H9 (cell line): ENCODE measurements around the gene KCNMB2. TPM values are rescaled to one million over a fixed set of nuclear protein-coding genes. Genes with fewer than 3 reads are reported as not detected.

ENCODE experiments used
- DNase-seq: peaks from one replicate; pipeline ENCODE4 v3.0.0-alpha.2; 2017
- H2AFZ ChIP-seq: one replicate; pipeline ENCODE4 v1.6.1; 2013; ENCODE audit warnings: mild to moderate bottlenecking, low read length, control low read depth, moderate library complexity
- H2AK5ac ChIP-seq: 2 replicates; pipeline ENCODE4 v1.6.1; 2013; ENCODE audit warnings: low read length, control low read depth, mixed read lengths; ENCODE audit not compliant: insufficient read length
- H2BK120ac ChIP-seq: one replicate; pipeline ENCODE4 v1.6.1; 2013; ENCODE audit warnings: low read depth, mild to moderate bottlenecking, low read length, control low read depth, inconsistent platforms; ENCODE audit not compliant: poor library complexity, severe bottlenecking
- H2BK12ac ChIP-seq: 2 replicates; pipeline ENCODE4 v1.6.1; 2013; ENCODE audit warnings: low read length, control low read depth, mixed read lengths, low read depth; ENCODE audit not compliant: insufficient read length
- H2BK15ac ChIP-seq: 2 replicates; pipeline ENCODE4 v1.6.1; 2013; ENCODE audit warnings: low read depth, low read length, control low read depth
- H2BK20ac ChIP-seq: one replicate; pipeline ENCODE4 v1.6.1; 2013; ENCODE audit warnings: low read depth, mild to moderate bottlenecking, low read length, control low read depth, inconsistent platforms; ENCODE audit not compliant: poor library complexity, severe bottlenecking
- H2BK5ac ChIP-seq: 2 replicates; pipeline ENCODE4 v1.6.1; 2013; ENCODE audit warnings: low read length, control low read depth, mixed read lengths; ENCODE audit not compliant: insufficient read length
- H3K14ac ChIP-seq: 2 replicates; pipeline ENCODE4 v1.6.1; 2013; ENCODE audit warnings: low read length, control low read depth; ENCODE audit not compliant: insufficient read depth
- H3K18ac ChIP-seq: 2 replicates; pipeline ENCODE4 v1.6.1; 2013; ENCODE audit warnings: low read depth, mild to moderate bottlenecking, mixed read lengths, low read length, control low read depth; ENCODE audit not compliant: insufficient read length
- H3K23ac ChIP-seq: 2 replicates; pipeline ENCODE4 v1.6.1; 2013; ENCODE audit warnings: low read length, control low read depth, mixed read lengths, low read depth; ENCODE audit not compliant: insufficient read length
- H3K23me2 ChIP-seq: 2 replicates; pipeline ENCODE4 v1.6.1; 2013; ENCODE audit warnings: low read depth, mild to moderate bottlenecking, mixed read lengths, low read length, control low read depth; ENCODE audit not compliant: insufficient read length, poor library complexity, severe bottlenecking
- H3K27ac ChIP-seq: 2 replicates; pipeline ENCODE4 v1.5.1; 2013; ENCODE audit warnings: low read length, control low read depth, mixed read lengths, low read depth; ENCODE audit not compliant: insufficient read length
- H3K27me3 ChIP-seq: 2 replicates; pipeline ENCODE4 v1.6.1; 2013; ENCODE audit warnings: low read length, control low read depth, inconsistent platforms; ENCODE audit not compliant: insufficient read depth
- H3K4ac ChIP-seq: 2 replicates; pipeline ENCODE4 v1.6.1; 2013; ENCODE audit warnings: low read depth, mild to moderate bottlenecking, control low read depth, inconsistent platforms, low read length, moderate library complexity
- H3K4me1 ChIP-seq: 2 replicates; pipeline ENCODE4 v1.6.1; 2013; ENCODE audit warnings: low read length, control low read depth, inconsistent platforms; ENCODE audit not compliant: insufficient read depth
- H3K4me2 ChIP-seq: 2 replicates; pipeline ENCODE4 v1.6.1; 2013; ENCODE audit warnings: low read length, control low read depth, mixed read lengths; ENCODE audit not compliant: insufficient read length, insufficient read depth
- H3K56ac ChIP-seq: 2 replicates; pipeline ENCODE4 v1.6.1; 2013; ENCODE audit warnings: low read depth, mild to moderate bottlenecking, mixed read lengths, low read length, control low read depth; ENCODE audit not compliant: insufficient read length
- H3K79me1 ChIP-seq: 2 replicates; pipeline ENCODE4 v1.6.1; 2013; ENCODE audit warnings: low read depth, mild to moderate bottlenecking, moderate library complexity, low read length, control low read depth, inconsistent platforms; ENCODE audit not compliant: insufficient read depth, poor library complexity, severe bottlenecking
- H3K79me2 ChIP-seq: 2 replicates; pipeline ENCODE4 v1.6.1; 2013; ENCODE audit warnings: low read length, control low read depth, inconsistent platforms; ENCODE audit not compliant: insufficient read depth
- H3K9ac ChIP-seq: 2 replicates; pipeline ENCODE4 v1.6.1; 2013; ENCODE audit warnings: low read length, control low read depth, mixed read lengths; ENCODE audit not compliant: insufficient read length; ENCODE audit errors: extremely low read depth
- H3K9me3 ChIP-seq: one replicate; pipeline ENCODE4 v1.6.1; 2013; ENCODE audit warnings: low read depth, low read length, inconsistent platforms; ENCODE audit not compliant: control insufficient read depth
- H3T11ph ChIP-seq: one replicate; pipeline ENCODE4 v1.6.1; 2013; ENCODE audit warnings: mild to moderate bottlenecking, low read length, control low read depth, inconsistent platforms
- H4K20me1 ChIP-seq: one replicate; pipeline ENCODE4 v1.6.1; 2013; ENCODE audit not compliant: control insufficient read depth, insufficient read length, insufficient read depth
- H4K5ac ChIP-seq: 2 replicates; pipeline ENCODE4 v1.6.1; 2013; ENCODE audit warnings: low read depth, mild to moderate bottlenecking, mixed read lengths, low read length, control low read depth; ENCODE audit not compliant: insufficient read length
- H4K8ac ChIP-seq: replicated peaks from 2 replicates; pipeline ENCODE4 v1.6.1; 2013; ENCODE audit warnings: low read length, control low read depth, mixed read lengths, low read depth; ENCODE audit not compliant: insufficient read length
- H4K91ac ChIP-seq: 2 replicates; pipeline ENCODE4 v1.6.1; 2013; ENCODE audit warnings: low read depth, mild to moderate bottlenecking, moderate library complexity, mixed read lengths, low read length, control low read depth; ENCODE audit not compliant: insufficient read length
- H3K27ac Mint-ChIP-seq, 3 experiments: 2 replicates in 2 of 3; 3 replicates in 1 of 3; pipeline ENCODE4 v1.8.0; 2020 to 2021; ENCODE audit warnings: mixed read lengths in 3 of 3, mild to moderate bottlenecking in 1 of 3, moderate library complexity in 1 of 3
- H3K27me3 Mint-ChIP-seq: 2 replicates; pipeline ENCODE4 v1.8.0; 2021; ENCODE audit warnings: low read depth, mild to moderate bottlenecking, moderate library complexity, mixed read lengths
- H3K36me3 Mint-ChIP-seq, 3 experiments: 2 replicates in 2 of 3; 3 replicates in 1 of 3; pipeline ENCODE4 v1.8.0; 2020 to 2021; ENCODE audit warnings: low read depth in 3 of 3, mixed read lengths in 3 of 3; ENCODE audit not compliant: insufficient read depth in 1 of 3
- H3K4me1 Mint-ChIP-seq, 2 experiments: 2 replicates each; pipeline ENCODE4 v1.8.0; 2020; ENCODE audit warnings: mixed read lengths in 2 of 2
- H3K4me3 Mint-ChIP-seq, 2 experiments: 2 replicates in 1 of 2; 3 replicates in 1 of 2; pipeline ENCODE4 v1.8.0; 2020 to 2021; ENCODE audit warnings: mild to moderate bottlenecking in 2 of 2, mixed read lengths in 2 of 2, moderate library complexity in 1 of 2
- H3K9me3 Mint-ChIP-seq, 2 experiments: 2 replicates in 1 of 2; 3 replicates in 1 of 2; pipeline ENCODE4 v1.8.0; 2020; ENCODE audit warnings: mild to moderate bottlenecking in 2 of 2, mixed read lengths in 2 of 2, moderate library complexity in 1 of 2
- CTCF ChIP-seq: fragments of 200-600 bp; sonication (generic); conservative IDR thresholded peaks from 3 replicates; pipeline ENCODE4 v1.8.0; 2021; ENCODE audit warnings: antibody characterized with exemption, mild to moderate bottlenecking
- WGBS: extraction: QIAGEN DNeasy Blood & Tissue Kit; methylation state at CpG from one replicate; pipeline ENCODE4 v1.1.7; 2013; ENCODE audit warnings: missing lambda C conversion rate, low lambda C conversion rate, mixed read lengths; ENCODE audit not compliant: insufficient read length; ENCODE audit errors: extremely low coverage; 5-methylcytosine and 5-hydroxymethylcytosine counted together
- total RNA-seq: library from RNA; stranded (reverse); gene quantifications from 2 replicates; pipeline ENCODE4 v1.2.1, GENCODE V29; 2021

KCNMB2 gene
- total RNA-seq, 1 experiment from 2014 or later: not detected

DNA sequence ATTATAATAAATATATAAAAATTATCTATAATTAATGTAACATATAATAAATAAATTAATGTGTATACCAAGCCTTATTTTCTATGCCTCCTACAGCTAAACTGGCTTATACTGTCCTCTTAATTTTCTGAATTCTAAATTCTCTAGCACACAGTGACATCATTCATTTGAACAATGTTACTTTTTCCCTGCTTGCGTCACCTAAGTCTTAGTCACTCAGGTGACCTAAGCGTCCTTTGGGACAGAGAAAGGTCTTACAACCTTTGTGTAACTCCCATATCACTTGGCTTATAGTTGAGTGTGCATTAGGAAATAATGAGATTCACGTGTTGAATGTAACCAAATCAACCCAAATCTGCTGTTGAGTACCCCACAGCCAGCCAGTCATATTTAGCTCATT lies 48.5 kb upstream of the KCNMB2 start:
- Histone ChIP-seq H2AFZ (no peak overlapping the region), H2BK15ac (no peak overlapping the region)
- whole genome bisulfite sequencing: no CpG with 5 or more reads among the region's 3 CpGs

More for the DNA sequence above, 48.5 kb upstream of the KCNMB2 start:
- Histone ChIP-seq H3K14ac (no peak overlapping the region), H3K56ac (no peak overlapping the region), H2AK5ac (no peak overlapping the region), H3K9ac (no peak overlapping the region), H3K4me1 (no peaks in the 10 kb centered on the region; the same call in 1 of the 2 replicates), H2BK5ac (no peak overlapping the region), H3K9me3 (no peaks in the 10 kb centered on the region), H2BK12ac (no peak overlapping the region), H3K23me2 (no peaks in the 10 kb centered on the region), H2BK120ac (no peak overlapping the region), H3K27me3 (no peaks in the 10 kb centered on the region), H3K18ac (no peak overlapping the region), H3T11ph (no peak overlapping the region), H3K27ac (no peak overlapping the region), H2BK20ac (no peak overlapping the region), H3K23ac (no peak overlapping the region), H3K4ac (no peak overlapping the region), H4K20me1 (no peaks in the 10 kb centered on the region), H4K5ac (no peak overlapping the region), H4K91ac (no peak overlapping the region), H3K4me2 (no peak overlapping the region), H3K79me1 (no peaks in the 10 kb centered on the region), H3K79me2 (no peaks in the 10 kb centered on the region), H4K8ac (no peak overlapping the region)
- no peak overlapping the region for H3K27ac Mint-ChIP-seq
- TF ChIP-seq CTCF: no peak
- H3K27me3 Mint-ChIP-seq: no peaks in the 10 kb centered on the region
- DNase-seq: no peak
- H3K9me3 Mint-ChIP-seq: no peaks in the 10 kb centered on the region
- H3K36me3 Mint-ChIP-seq: no peaks in the 10 kb centered on the region
- no peak overlapping the region for H3K4me3 Mint-ChIP-seq
- peaks cover 12 to 16% of the 10 kb centered on the region in 2 experiments for H3K4me1 Mint-ChIP-seq
